Karpas-422 (cell line): ENCODE data around the gene SLAMF9. TPM values are rescaled to one million over a fixed set of nuclear protein-coding genes. Genes with fewer than 3 reads are reported as not detected.

Source experiments
- DNase-seq: peaks from one replicate; pipeline ENCODE4 v3.0.0-alpha.2; 2015
- H2AFZ ChIP-seq: fragments of 200-600 bp; sonication (generic); 2 replicates; pipeline ENCODE4 v1.6.1; 2014; ENCODE audit warnings: antibody characterized with exemption, low read length, mixed read lengths
- H3K27ac ChIP-seq: fragments of 200-600 bp; sonication (generic); 2 replicates; pipeline ENCODE4 v1.5.1; 2014; ENCODE audit warnings: mild to moderate bottlenecking, low read length, moderate library complexity
- H3K27me3 ChIP-seq: fragments of 200-600 bp; sonication (generic); 2 replicates; pipeline ENCODE4 v1.6.1; 2014; ENCODE audit warnings: low read length, mixed read lengths
- H3K36me3 ChIP-seq: fragments of 200-600 bp; sonication (generic); 2 replicates; pipeline ENCODE4 v1.6.1; 2014; ENCODE audit warnings: low read length, mixed read lengths; ENCODE audit not compliant: insufficient read depth
- H3K4me1 ChIP-seq: fragments of 200-600 bp; sonication (generic); 2 replicates; pipeline ENCODE4 v1.6.1; 2014; ENCODE audit warnings: mild to moderate bottlenecking, low read length, mixed read lengths
- H3K4me2 ChIP-seq: fragments of 200-600 bp; sonication (generic); 2 replicates; pipeline ENCODE4 v1.6.1; 2014; ENCODE audit warnings: low read length, low read depth, mild to moderate bottlenecking; ENCODE audit not compliant: poor library complexity, severe bottlenecking
- H3K4me3 ChIP-seq: fragments of 200-600 bp; sonication (generic); 2 replicates; pipeline ENCODE4 v1.5.1; 2014; ENCODE audit warnings: mild to moderate bottlenecking, antibody characterized with exemption, low read length, mixed read lengths
- H3K79me2 ChIP-seq: fragments of 200-600 bp; sonication (generic); 2 replicates; pipeline ENCODE4 v1.6.1; 2014; ENCODE audit warnings: mild to moderate bottlenecking, low read length, mixed read lengths
- H3K9ac ChIP-seq: fragments of 200-600 bp; sonication (generic); 2 replicates; pipeline ENCODE4 v1.6.0; 2014; ENCODE audit warnings: low read length
- H3K9me2 ChIP-seq: fragments of 200-600 bp; sonication (generic), shearing (Covaris generic); replicated peaks from 2 replicates; pipeline ENCODE4 v1.6.0; 2014; ENCODE audit warnings: mild to moderate bottlenecking, low read length, moderate library complexity; ENCODE audit not compliant: insufficient read depth
- H3K9me3 ChIP-seq: fragments of 300-700, 200-600 bp; sonication (generic); 2 replicates; pipeline ENCODE4 v1.6.1; 2014; ENCODE audit warnings: low read length, mixed read lengths
- H4K20me1 ChIP-seq: fragments of 200-600 bp; sonication (generic); 2 replicates; pipeline ENCODE4 v1.6.1; 2014; ENCODE audit warnings: mild to moderate bottlenecking, antibody characterized with exemption, low read length, low read depth; ENCODE audit not compliant: insufficient read depth
- total RNA-seq: library from RNA; depleted of rRNA; stranded (reverse); fragments of >200 nt; shearing (Covaris generic); gene quantifications from 2 replicates; pipeline ENCODE4 v1.2.3, GENCODE V29; 2014; ENCODE audit warnings: low replicate concordance

The SLAMF9 gene
- total RNA-seq, 1 experiment from 2014 or later = not detected

- Histone ChIP-seq H3K27me3 (no peaks in the 10 kb centered on the region), H3K27ac (no peak overlapping the region), H3K4me2 (no peak overlapping the region), H3K9ac (no peak overlapping the region), H3K36me3 (no peaks in the 10 kb centered on the region), H2AFZ (no peak overlapping the region), H3K9me2 (no peaks in the 10 kb centered on the region), H3K4me1 (no peaks in the 10 kb centered on the region), H4K20me1 (no peaks in the 10 kb centered on the region), H3K4me3 (no peak overlapping the region), H3K9me3 (no peaks in the 10 kb centered on the region), H3K79me2 (no peaks in the 10 kb centered on the region)
- no peak for DNase-seq
Measured at GRCh38 chr1:159942632-159943277, 11.3 kb downstream of the SLAMF9 start.

- 0 out of 2 replicates have a peak, but pooled peaks cover 1% of the 10 kb centered on the region for H4K20me1 ChIP-seq
- H3K9ac ChIP-seq = no peak overlapping the region
- no peaks in the 10 kb centered on the region for H3K79me2 ChIP-seq
- H3K9me3 ChIP-seq = no peaks in the 10 kb centered on the region
- H3K36me3 ChIP-seq = no peaks in the 10 kb centered on the region
- H3K4me2 ChIP-seq = no peak overlapping the region
- no peak overlapping the region for H3K27ac ChIP-seq
- no peaks in the 10 kb centered on the region for H3K4me1 ChIP-seq
- H2AFZ ChIP-seq = no peak overlapping the region
- no peak overlapping the region for H3K4me3 ChIP-seq
- no peaks in the 10 kb centered on the region for H3K27me3 ChIP-seq
- no peak for DNase-seq
- no peaks in the 10 kb centered on the region for H3K9me2 ChIP-seq
Measured at GRCh38 chr1:159941591-159942560, 12.2 kb downstream of the SLAMF9 start.

- Histone ChIP-seq H3K4me3 (no peak overlapping the region), H3K27me3 (no peaks in the 10 kb centered on the region), H2AFZ (no peak overlapping the region), H3K79me2 (no peaks in the 10 kb centered on the region), H3K9me2 (no peaks in the 10 kb centered on the region), H3K36me3 (no peaks in the 10 kb centered on the region), H3K9me3 (no peaks in the 10 kb centered on the region), H3K4me2 (no peak overlapping the region), H3K9ac (no peak overlapping the region), H3K27ac (no peak overlapping the region), H4K20me1 (0 out of 2 replicates have a peak, but pooled peaks cover 5% of the 10 kb centered on the region), H3K4me1 (no peaks in the 10 kb centered on the region)
- DNase-seq = no peak
Measured at GRCh38 chr1:159941141-159941540, 12.9 kb downstream of the SLAMF9 start.

GRCh38 chr1:159940006-159940620 lies 13.9 kb downstream of the SLAMF9 start:
- Histone ChIP-seq H3K9ac (no peak overlapping the region), H2AFZ (no peak overlapping the region), H3K4me3 (no peak overlapping the region), H3K4me2 (no peak overlapping the region), H3K36me3 (no peaks in the 10 kb centered on the region), H3K9me2 (no peaks in the 10 kb centered on the region), H3K27ac (no peak overlapping the region), H3K9me3 (no peaks in the 10 kb centered on the region), H3K79me2 (no peaks in the 10 kb centered on the region), H3K27me3 (no peaks in the 10 kb centered on the region), H3K4me1 (no peaks in the 10 kb centered on the region), H4K20me1 (0 out of 2 replicates have a peak, but pooled peaks cover 5% of the 10 kb centered on the region)
- DNase-seq = no peak

- no peaks in the 10 kb centered on the region for H3K27me3 ChIP-seq
- no peaks in the 10 kb centered on the region for H3K4me1 ChIP-seq
- H2AFZ ChIP-seq = no peak overlapping the region
- no peaks in the 10 kb centered on the region for H3K36me3 ChIP-seq
- 0 out of 2 replicates have a peak, but pooled peaks cover 5% of the 10 kb centered on the region for H4K20me1 ChIP-seq
- no peak overlapping the region for H3K4me3 ChIP-seq
- no peaks in the 10 kb centered on the region for H3K79me2 ChIP-seq
- H3K9me2 ChIP-seq = no peaks in the 10 kb centered on the region
- no peak overlapping the region for H3K27ac ChIP-seq
- no peak overlapping the region for H3K4me2 ChIP-seq
- DNase-seq = no peak
- H3K9ac ChIP-seq = no peak overlapping the region
- no peaks in the 10 kb centered on the region for H3K9me3 ChIP-seq
Measured at GRCh38 chr1:159939678-159940002, 14.4 kb downstream of the SLAMF9 start.

- Histone ChIP-seq H2AFZ (no peak overlapping the region), H3K27me3 (no peaks in the 10 kb centered on the region)
- no peak for DNase-seq
Measured at GRCh38 chr1:159938905-159939677, 14.9 kb downstream of the SLAMF9 start.

GRCh38 chr1:159938211-159938852 lies 15.7 kb downstream of the SLAMF9 start:
- Histone ChIP-seq H3K4me1 (no peaks in the 10 kb centered on the region), H3K4me2 (no peak overlapping the region), H3K4me3 (no peak overlapping the region), H3K27ac (no peak overlapping the region), H3K79me2 (no peaks in the 10 kb centered on the region), H2AFZ (no peak overlapping the region), H3K36me3 (no peaks in the 10 kb centered on the region), H3K9me3 (no peaks in the 10 kb centered on the region), H3K9me2 (no peaks in the 10 kb centered on the region), H3K9ac (no peak overlapping the region), H3K27me3 (no peaks in the 10 kb centered on the region), H4K20me1 (0 out of 2 replicates have a peak, but pooled peaks cover 5% of the 10 kb centered on the region)
- no peak for DNase-seq

More at GRCh38 chr1:159938905-159939677, 14.9 kb downstream of the SLAMF9 start:
- no peak overlapping the region for H3K4me3 ChIP-seq
- no peaks in the 10 kb centered on the region for H3K9me2 ChIP-seq
- H3K27ac ChIP-seq = no peak overlapping the region
- 0 out of 2 replicates have a peak, but pooled peaks cover 5% of the 10 kb centered on the region for H4K20me1 ChIP-seq
- H3K79me2 ChIP-seq = no peaks in the 10 kb centered on the region
- H3K36me3 ChIP-seq = no peaks in the 10 kb centered on the region
- H3K4me1 ChIP-seq = no peaks in the 10 kb centered on the region
- H3K9ac ChIP-seq = no peak overlapping the region
- H3K9me3 ChIP-seq = no peaks in the 10 kb centered on the region
- no peak overlapping the region for H3K4me2 ChIP-seq
